Aorta (tissue), 5 donors: ENCODE measurements around the gene SLF1. TPM values are rescaled to one million over a fixed set of nuclear protein-coding genes. Genes with fewer than 3 reads are reported as not detected.

ENCODE experiments used
- ATAC-seq: fragments of 200-7000 bp; cut with Tn5 transposase; one replicate; pipeline ENCODE4 v1.9.1; 2022; ENCODE audit warnings: moderate library complexity; ENCODE audit not compliant: low FRiP score
- DNase-seq, 2 donors: peaks; one replicate each; pipeline ENCODE4 v3.0.0-alpha.2; 2020
- H3K27ac ChIP-seq, 2 donors: one replicate each; pipeline ENCODE4 v1.5.1; 2013; ENCODE audit warnings: low read length in 2 of 2, mild to moderate bottlenecking in 2 of 2, moderate library complexity in 2 of 2, control low read depth in 1 of 2, inconsistent platforms in 1 of 2, low read depth in 1 of 2
- H3K27me3 ChIP-seq, 2 donors: one replicate each; pipeline ENCODE4 v1.6.1; 2013; ENCODE audit warnings: control low read depth in 1 of 2, low read length in 1 of 2, mild to moderate bottlenecking in 1 of 2, moderate library complexity in 1 of 2; ENCODE audit not compliant: insufficient read depth in 2 of 2, control insufficient read depth in 1 of 2
- H3K36me3 ChIP-seq, 2 donors: one replicate each; pipeline ENCODE4 v1.6.1; 2013; ENCODE audit warnings: control low read depth in 1 of 2, low read length in 1 of 2, mild to moderate bottlenecking in 1 of 2; ENCODE audit not compliant: insufficient read depth in 2 of 2, control insufficient read depth in 1 of 2
- H3K4me1 ChIP-seq, 2 donors: one replicate each; pipeline ENCODE4 v1.6.1; 2013; ENCODE audit warnings: low read length in 2 of 2, control low read depth in 1 of 2, mild to moderate bottlenecking in 1 of 2, moderate library complexity in 1 of 2; ENCODE audit not compliant: insufficient read depth in 2 of 2, control insufficient read depth in 1 of 2
- H3K4me3 ChIP-seq, 2 donors: one replicate each; pipeline ENCODE4 v1.5.1; 2013; ENCODE audit warnings: low read length in 2 of 2, control low read depth in 1 of 2, mild to moderate bottlenecking in 1 of 2
- H3K9me3 ChIP-seq: one replicate; pipeline ENCODE4 v1.6.1; 2013; ENCODE audit warnings: mild to moderate bottlenecking, low read length; ENCODE audit not compliant: control insufficient read depth
- WGBS, 2 donors: extraction: QIAGEN DNeasy Blood & Tissue Kit; methylation state at CpG; one replicate each; pipeline ENCODE4 v1.1.7; 2013; 5-methylcytosine and 5-hydroxymethylcytosine counted together
- intact Hi-C, 2 donors: fragments of 100-400 bp; cut with DNase I; formaldehyde crosslinking; loops; one replicate each; pipeline versions ENCODE4 v1.14.2 to v1.15.0; 2022
- polyA plus RNA-seq, 2 donors: library from polyadenylated mRNA; stranded (reverse); fragments of 200-250 nt; gene quantifications; one replicate each; pipeline ENCODE4 v1.2.3, GENCODE V29; 2013
- total RNA-seq, 2 donors: library from RNA; stranded (reverse); fragmentation: NEBNext Ultra II Directional; extraction: Animal tissue kit (Norgen Biotek cat#: 25700); gene quantifications; one replicate each; pipeline ENCODE4 v1.2.1, GENCODE V29; 2021
- donor health status: healthy with polysubstance abuse.
- donor health status: Bipolar disorder and iron deficiency.
- donor health status: DM: no; HTN: no; CAD: no.
- donor health status: DM: no; HTN: no; CAD: no.
- donor health status: DM: yes; HTN: yes; CAD: no.

SLF1 gene
- total and polyA plus RNA-seq, 4 donors, result 2.1 to 6.1 (median 3.5) TPM

- Histone ChIP-seq H3K4me1 (no peaks in the 10 kb centered on the region), H3K27me3 (no peaks in the 10 kb centered on the region), H3K36me3 (no peaks in the 10 kb centered on the region), H3K27ac (no peak overlapping the region), H3K4me3 (no peak overlapping the region), H3K9me3 (no peaks in the 10 kb centered on the region)
- 47 to 49% methylated on average over 5 of the region's 5 CpGs for WGBS, 2 donors
- ATAC-seq (no peak), DNase-seq (no peak)
- intact Hi-C loops, result no loop called here
Observed at GRCh38 chr5:94693043-94693822, 74.8 kb downstream of the SLF1 start.

GRCh38 chr5:94693845-94694370 lies 75.4 kb downstream of the SLF1 start:
- Histone ChIP-seq H3K36me3 (no peaks in the 10 kb centered on the region), H3K4me1 (no peaks in the 10 kb centered on the region), H3K27me3 (no peaks in the 10 kb centered on the region), H3K9me3 (no peaks in the 10 kb centered on the region), H3K27ac (no peak overlapping the region), H3K4me3 (no peak overlapping the region)
- intact Hi-C loops, result no loop called here
- 55 to 58% methylated on average over 1 of the region's 1 CpG for WGBS, 2 donors
- ATAC-seq, result no peak
- no peak for DNase-seq

GRCh38 chr5:94694671-94695070 lies 76.2 kb downstream of the SLF1 start:
- intact Hi-C loops, result no loop called here
- 81 to 88% methylated on average over 2 of the region's 2 CpGs for WGBS, 2 donors
- no peaks in the 10 kb centered on the region for H3K4me1 ChIP-seq

GRCh38 chr5:94698197-94698596 lies 79.7 kb downstream of the SLF1 start:
- intact Hi-C loops, result no loop called here
- ATAC-seq, result no peak

More at GRCh38 chr5:94694671-94695070, 76.2 kb downstream of the SLF1 start:
- DNase-seq (no peak), ATAC-seq (no peak)
- H3K27ac ChIP-seq, result no peak overlapping the region
- H3K4me3 ChIP-seq, result no peak overlapping the region
- no peaks in the 10 kb centered on the region for H3K27me3 ChIP-seq
- H3K9me3 ChIP-seq, result no peaks in the 10 kb centered on the region
- no peaks in the 10 kb centered on the region for H3K36me3 ChIP-seq

GRCh38 chr5:94699562-94699961 lies 81.1 kb downstream of the SLF1 start:
- H3K9me3 ChIP-seq, result no peaks in the 10 kb centered on the region
- no peaks in the 10 kb centered on the region for H3K36me3 ChIP-seq
- intact Hi-C loops, result no loop called here
- H3K27ac ChIP-seq, result no peak overlapping the region
- H3K4me3 ChIP-seq, result no peak overlapping the region
- no peaks in the 10 kb centered on the region for H3K27me3 ChIP-seq
- ATAC-seq, result no peak
- WGBS, 2 donors, result 46 to 63% methylated on average over 2 of the region's 2 CpGs
- no peak for DNase-seq
- H3K4me1 ChIP-seq, result peaks cover 0 to 1% of the 10 kb centered on the region in 2 donors

More at GRCh38 chr5:94698197-94698596, 79.7 kb downstream of the SLF1 start:
- Histone ChIP-seq H3K36me3 (no peaks in the 10 kb centered on the region), H3K4me1 (peaks cover 0 to 1% of the 10 kb centered on the region in 2 donors), H3K27me3 (no peaks in the 10 kb centered on the region), H3K9me3 (no peaks in the 10 kb centered on the region), H3K27ac (no peak overlapping the region), H3K4me3 (no peak overlapping the region)
- no peak for DNase-seq
- 88 to 92% methylated on average over 5 of the region's 5 CpGs for WGBS, 2 donors

GRCh38 chr5:94700592-94700991 lies 82.1 kb downstream of the SLF1 start:
- intact Hi-C loops, result no loop called here
- H3K4me3 ChIP-seq, result no peak overlapping the region
- ATAC-seq (no peak), DNase-seq (no peak)
- no peaks in the 10 kb centered on the region for H3K27me3 ChIP-seq
- no peaks in the 10 kb centered on the region for H3K9me3 ChIP-seq
- no peaks in the 10 kb centered on the region for H3K36me3 ChIP-seq
- H3K4me1 ChIP-seq, result peaks cover 0 to 1% of the 10 kb centered on the region in 2 donors
- no peak overlapping the region for H3K27ac ChIP-seq
- WGBS, 2 donors, result 66 to 70% methylated on average over 1 of the region's 1 CpG

- H3K4me1 ChIP-seq, result peaks cover 0 to 1% of the 10 kb centered on the region in 2 donors
- H3K4me3 ChIP-seq, result no peak overlapping the region
- no peaks in the 10 kb centered on the region for H3K36me3 ChIP-seq
- no peaks in the 10 kb centered on the region for H3K9me3 ChIP-seq
- ATAC-seq (no peak), DNase-seq (no peak)
- intact Hi-C loops, result no loop called here
- WGBS, 2 donors, result 98 to 100% methylated on average over 1 of the region's 1 CpG
- no peak overlapping the region for H3K27ac ChIP-seq
- H3K27me3 ChIP-seq, result no peaks in the 10 kb centered on the region
Observed at GRCh38 chr5:94702729-94703128, 84.3 kb downstream of the SLF1 start.

DNA sequence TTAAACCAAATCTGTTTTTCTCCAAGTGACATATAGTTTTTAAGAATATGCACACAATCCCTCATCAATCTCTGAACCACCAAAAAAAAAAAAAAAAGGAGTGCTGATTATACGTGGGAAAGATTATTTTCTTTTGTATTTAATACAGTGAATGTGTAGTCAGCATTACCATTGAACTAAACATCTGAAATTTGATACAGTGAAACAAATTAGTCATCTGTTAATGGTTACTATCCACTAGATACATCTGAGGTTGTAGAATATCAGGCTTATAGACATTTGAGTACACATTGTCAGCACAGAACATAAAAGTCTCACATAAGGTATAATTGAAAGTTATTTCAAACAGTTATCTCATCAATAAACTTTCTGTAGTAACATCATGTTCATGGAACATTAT lies 87.0 kb downstream of the SLF1 start:
- ATAC-seq, result no peak
- no peaks in the 10 kb centered on the region for H3K9me3 ChIP-seq
- H3K4me3 ChIP-seq, result no peak overlapping the region
- peaks cover 0 to under 1% of the 10 kb centered on the region in 2 donors for H3K4me1 ChIP-seq
- no peak for DNase-seq
- intact Hi-C loops, result no loop called here
- no peaks in the 10 kb centered on the region for H3K27me3 ChIP-seq
- no peaks in the 10 kb centered on the region for H3K36me3 ChIP-seq
- H3K27ac ChIP-seq, result no peak overlapping the region
- WGBS, 2 donors, result 45 to 59% methylated on average over 1 of the region's 1 CpG

DNA sequence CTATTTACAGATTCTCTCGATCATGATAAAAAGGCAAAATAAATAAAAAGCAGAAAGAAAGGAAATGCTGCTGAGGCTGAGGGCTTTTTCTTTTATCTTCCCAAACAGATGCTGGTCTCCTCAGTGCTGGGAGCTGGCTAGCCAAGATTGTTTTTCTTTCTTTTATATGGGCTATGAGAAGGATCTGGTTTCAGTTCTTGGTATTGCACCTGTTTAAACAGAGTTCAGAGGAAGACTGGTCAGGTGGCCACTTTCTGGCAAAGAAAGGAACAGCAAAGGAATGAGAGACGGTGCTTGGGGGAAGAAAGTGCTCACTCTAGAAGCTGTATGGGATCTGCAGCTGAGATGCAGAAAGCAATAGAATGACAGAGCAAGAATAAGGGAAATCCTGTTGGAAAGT lies 88.9 kb downstream of the SLF1 start:
- H3K27me3 ChIP-seq, result no peaks in the 10 kb centered on the region
- no peak for ATAC-seq
- no peaks in the 10 kb centered on the region for H3K36me3 ChIP-seq

More for the DNA sequence above, 88.9 kb downstream of the SLF1 start:
- intact Hi-C loops, result no loop called here
- H3K9me3 ChIP-seq, result no peaks in the 10 kb centered on the region
- no peak for DNase-seq
- 38 to 41% methylated on average over 2 of the region's 2 CpGs for WGBS, 2 donors
- no peak overlapping the region for H3K4me3 ChIP-seq
- H3K27ac ChIP-seq, result no peak overlapping the region
- no peaks in the 10 kb centered on the region for H3K4me1 ChIP-seq
